GM12892 (cell line): Measurements from ENCODE around the gene GSTM2.

Experiments used
- DNase-seq: peaks from one replicate; pipeline ENCODE4 v3.0.0; 2011; ENCODE audit not compliant: insufficient read length
- FAIRE-seq: peaks from 2 replicates; lab custom pipeline; 2011; peaks lifted over from hg19 to GRCh38; lab: Jason Lieb, UNC
- POLR2A ChIP-seq: IDR thresholded peaks from 2 replicates; pipeline ENCODE4 v1.6.1; 2011; ENCODE audit warnings: low read depth, low read length, control low read depth
- POLR2AphosphoS5 ChIP-seq: IDR thresholded peaks from 2 replicates; pipeline ENCODE4 v1.6.1; 2011; ENCODE audit warnings: low read depth, low read length, control low read depth
- TAF1 ChIP-seq: IDR thresholded peaks from 2 replicates; pipeline ENCODE4 v1.6.1; 2011; ENCODE audit warnings: low read depth, mild to moderate bottlenecking, control low read depth, low read length, borderline replicate concordance

The GSTM2 gene

GRCh38 chr1:109631513-109632505, 36.0 kb upstream of the GSTM2 start:
- FAIRE-seq (no peak), DNase-seq (no peak)
- TF ChIP-seq TAF1, result no peak
- no peak for TF ChIP-seq POLR2AphosphoS5
- TF ChIP-seq POLR2A, result no peak

GRCh38 chr1:109632671-109633346, 35.0 kb upstream of the GSTM2 start:
- FAIRE-seq, result no peak
- TF ChIP-seq POLR2A, result no peak; the same call in 1 of the 2 replicates
- TF ChIP-seq POLR2AphosphoS5, result no peak
- no peak for TF ChIP-seq TAF1
- DNase-seq, result no peak

GRCh38 chr1:109634292-109634691, 33.6 kb upstream of the GSTM2 start:
- DNase-seq (no peak), FAIRE-seq (peak; percentile 74)
- TF ChIP-seq TAF1 (no peak), POLR2AphosphoS5 (no peak), POLR2A (no peak)

GRCh38 chr1:109634771-109635750, 32.8 kb upstream of the GSTM2 start:
- no peak for DNase-seq
- TF ChIP-seq TAF1 (no peak), POLR2A (no peak), POLR2AphosphoS5 (no peak)
- peak; percentile 40 for FAIRE-seq

GRCh38 chr1:109635862-109636200, 32.0 kb upstream of the GSTM2 start:
- no peak for TF ChIP-seq POLR2AphosphoS5
- TF ChIP-seq TAF1, result no peak
- TF ChIP-seq POLR2A, result no peak
- no peak for FAIRE-seq

GRCh38 chr1:109636201-109636952, 31.5 kb upstream of the GSTM2 start:
- TF ChIP-seq POLR2AphosphoS5 (no peak), TAF1 (no peak), POLR2A (no peak)
- no peak for FAIRE-seq
- no peak for DNase-seq

More at GRCh38 chr1:109635862-109636200, 32.0 kb upstream of the GSTM2 start:
- DNase-seq, result no peak

DNA sequence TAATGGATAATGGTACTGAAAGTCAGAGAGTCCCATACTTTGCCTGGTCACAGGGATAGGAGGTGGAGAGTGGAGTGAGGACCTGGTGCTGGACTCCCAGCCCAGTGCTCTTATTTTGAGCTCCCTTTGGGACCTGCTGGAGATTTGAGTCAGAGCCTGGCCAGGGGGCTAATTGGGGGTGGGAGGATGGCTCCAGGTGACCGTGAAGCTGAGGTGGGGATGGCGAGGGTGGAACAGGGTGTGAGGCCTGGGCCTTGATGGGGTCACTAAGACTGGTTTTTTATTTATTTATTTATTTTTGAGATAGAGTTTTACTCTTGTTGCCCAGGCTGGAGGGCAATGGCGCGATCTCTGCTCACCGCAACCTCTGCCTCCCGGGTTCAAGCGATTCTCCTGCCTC, 30.4 kb upstream of the GSTM2 start:
- no peak for FAIRE-seq
- no peak for DNase-seq
- TF ChIP-seq POLR2A (no peak), POLR2AphosphoS5 (no peak), TAF1 (no peak)

- no peak for FAIRE-seq
- DNase-seq, result no peak
- TF ChIP-seq POLR2AphosphoS5 (no peak), POLR2A (no peak), TAF1 (no peak)
Observed at GRCh38 chr1:109639063-109639840, 28.6 kb upstream of the GSTM2 start.

GRCh38 chr1:109639841-109640184, 28.0 kb upstream of the GSTM2 start:
- TF ChIP-seq POLR2AphosphoS5, result no peak
- TF ChIP-seq TAF1, result no peak
- TF ChIP-seq POLR2A, result no peak
- DNase-seq, result no peak
- FAIRE-seq, result no peak

DNA sequence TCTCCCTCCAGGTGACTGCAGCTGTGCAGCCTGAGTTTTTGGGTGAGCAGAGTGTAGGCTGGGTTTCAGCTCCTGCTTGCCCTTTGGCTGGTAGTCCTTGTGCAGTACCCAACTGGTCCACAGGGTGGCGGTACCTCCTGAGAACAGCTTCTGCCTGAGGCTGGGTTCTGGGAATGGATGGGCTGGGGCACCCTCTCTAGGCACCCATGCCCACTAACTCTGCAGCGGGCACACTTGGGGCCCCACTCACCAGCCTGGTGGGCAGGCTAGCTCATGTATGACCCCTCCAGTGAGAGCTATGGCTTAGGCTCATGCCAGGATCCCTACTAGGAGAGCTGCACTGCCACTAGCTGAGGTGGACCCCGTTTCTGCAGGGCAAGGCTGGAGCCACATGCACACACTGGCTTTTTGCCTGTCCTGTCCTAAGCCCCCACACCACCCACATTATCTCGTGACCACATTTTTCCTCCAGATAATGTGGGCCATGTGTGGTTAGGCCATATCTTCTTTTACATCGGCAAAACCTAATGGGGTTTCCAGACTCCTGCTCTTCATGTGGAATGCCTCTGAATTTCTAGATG, 27.5 kb upstream of the GSTM2 start:
- TF ChIP-seq POLR2A, result no peak
- TF ChIP-seq TAF1, result no peak
- TF ChIP-seq POLR2AphosphoS5, result no peak
- DNase-seq (no peak), FAIRE-seq (peak; percentile 91)
